Uterus (tissue), 2 donors: ENCODE data around the gene CAMTA2.

ENCODE experiments used
- CTCF ChIP-seq, 4 experiments: fragments of 200-600 bp in 2 of 4; fragments of 450-650 bp in 2 of 4; sonication (generic) in 2 of 4; IDR thresholded peaks; one replicate each; pipeline ENCODE4 v1.5.1; 2016 to 2019; ENCODE audit warnings: antibody characterized with exemption in 4 of 4, mild to moderate bottlenecking in 2 of 4, moderate library complexity in 1 of 4
- POLR2A ChIP-seq, 2 donors: fragments of 450-650 bp; IDR thresholded peaks; one replicate each; pipeline ENCODE4 v1.6.1; 2016; ENCODE audit warnings: antibody characterized with exemption in 2 of 2, mild to moderate bottlenecking in 1 of 2, moderate library complexity in 1 of 2

GRCh38 chr17:4937553-4937952 is 49.9 kb downstream of the CAMTA2 start:
- no peak for TF ChIP-seq POLR2A (IDR thresholded peaks at IDR 0.05)
- TF ChIP-seq CTCF (IDR thresholded peaks at IDR 0.05) = no peak
